Natural killer cell (primary cell): ENCODE results near the gene FAM217B. TPM values are rescaled to one million over a fixed set of nuclear protein-coding genes. Genes with fewer than 3 reads are reported as not detected.
A peak's percentile ranks its signal among the peaks of the same experiment; 100 is the strongest.

Experiments
- ATAC-seq, 3 donors: fragments of 150-1000 bp in 2 of 3; fragments of 200-7000 bp in 1 of 3; cut with Tn5 transposase; 1 replicate in 1 of 3; 2 replicates in 2 of 3; pipeline ENCODE4 v1.10.0; 2021; ENCODE audit warnings: mild to moderate bottlenecking in 2 of 3, moderate library complexity in 2 of 3
- DNase-seq, 2 donors: peaks; one replicate each; pipeline versions ENCODE4 v3.0.0 to v3.0.0-alpha.2; 2013 to 2021; ENCODE audit warnings: mixed read lengths in 1 of 2
- H3K27ac ChIP-seq: one replicate; pipeline ENCODE4 v1.5.1; 2013; ENCODE audit warnings: mild to moderate bottlenecking, low read length
- H3K27me3 ChIP-seq: one replicate; pipeline ENCODE4 v1.6.1; 2013; ENCODE audit warnings: low read length; ENCODE audit not compliant: control insufficient read depth, insufficient read depth
- H3K36me3 ChIP-seq: one replicate; pipeline ENCODE4 v1.6.1; 2013; ENCODE audit warnings: low read length; ENCODE audit not compliant: control insufficient read depth, insufficient read depth
- H3K4me1 ChIP-seq: one replicate; pipeline ENCODE4 v1.6.1; 2013; ENCODE audit warnings: low read length; ENCODE audit not compliant: control insufficient read depth, insufficient read depth
- H3K4me3 ChIP-seq: one replicate; pipeline ENCODE4 v1.5.1; 2013; ENCODE audit warnings: low read length
- H3K9me3 ChIP-seq: one replicate; pipeline ENCODE4 v1.6.1; 2013; ENCODE audit warnings: low read length; ENCODE audit not compliant: control insufficient read depth, insufficient read depth
- H3K27ac Mint-ChIP-seq, 2 donors: one replicate each; pipeline ENCODE4 v1.8.0; 2022; ENCODE audit warnings: mild to moderate bottlenecking in 2 of 2, mixed read lengths in 2 of 2, moderate library complexity in 1 of 2
- H3K27me3 Mint-ChIP-seq, 2 donors: one replicate each; pipeline ENCODE4 v1.8.0; 2022; ENCODE audit warnings: low read depth in 2 of 2, mixed read lengths in 2 of 2
- H3K36me3 Mint-ChIP-seq: one replicate; pipeline ENCODE4 v1.8.0; 2022; ENCODE audit warnings: mixed read lengths
- H3K4me1 Mint-ChIP-seq, 2 donors: one replicate each; pipeline ENCODE4 v1.8.0; 2022; ENCODE audit warnings: mixed read lengths in 2 of 2
- H3K4me3 Mint-ChIP-seq: one replicate; pipeline ENCODE4 v1.8.0; 2022; ENCODE audit warnings: mild to moderate bottlenecking, moderate library complexity, mixed read lengths
- H3K9me3 Mint-ChIP-seq, 2 donors: one replicate each; pipeline ENCODE4 v1.8.0; 2022; ENCODE audit warnings: mixed read lengths in 2 of 2
- WGBS: methylation state at CpG from one replicate; pipeline ENCODE4 v1.1.7; 2013; ENCODE audit warnings: missing lambda C conversion rate; ENCODE audit not compliant: insufficient coverage; 5-methylcytosine and 5-hydroxymethylcytosine counted together
- intact Hi-C: fragments of 100-400 bp; cut with micrococcal nuclease; formaldehyde crosslinking; loops from one replicate; pipeline ENCODE4 v1.14.2; 2022
- total RNA-seq, 4 donors: library from RNA; stranded (reverse); fragments of 120-200 nt in 1 of 4; gene quantifications; one replicate each; pipeline versions ENCODE4 v1.2.3 to v1.2.4, GENCODE V29; 2013 to 2022
- TF ChIP-seq, protein P1 (sequence below): fragments of 200-600 bp; IDR thresholded peaks from one replicate; pipeline ENCODE4 v1.8.0; 2022; ENCODE audit warnings: antibody characterized with exemption

FAM217B gene
- total RNA-seq, 3 donors from 2014 or later (not counting 1 experiment from before 2014, with no cell fraction given) = 17.1 to 31.1 (median 27.7) TPM

DNA sequence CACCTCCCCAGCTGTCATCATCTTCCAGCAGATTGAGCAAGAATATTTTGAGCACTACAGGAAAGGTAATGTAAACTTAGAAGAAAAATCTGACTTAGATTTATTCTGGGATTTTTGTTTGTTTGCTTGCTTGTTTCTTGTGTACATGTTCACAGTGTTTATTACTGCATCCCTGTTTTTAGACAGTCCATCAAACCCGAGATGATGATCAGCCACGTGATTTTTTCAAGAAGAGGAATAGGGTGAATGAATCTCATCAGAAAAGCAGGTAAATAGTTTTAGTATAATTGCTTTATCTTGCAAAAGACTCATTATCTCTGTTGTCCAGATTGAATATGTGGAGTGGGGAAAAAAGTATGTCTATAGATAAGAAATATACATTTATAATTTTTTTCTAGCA is 2.1 kb downstream of the FAM217B start:
- no peak overlapping the region for H3K27ac Mint-ChIP-seq
- no peak for DNase-seq
- no peaks in the 10 kb centered on the region for H3K9me3 ChIP-seq
- no peaks in the 10 kb centered on the region for H3K27me3 ChIP-seq
- H3K36me3 ChIP-seq = peaks cover 37% of the 10 kb centered on the region
- no peaks in the 10 kb centered on the region for H3K36me3 Mint-ChIP-seq
- 90% methylated on average over 2 of the region's 2 CpGs for WGBS
- no peaks in the 10 kb centered on the region for H3K27me3 Mint-ChIP-seq
- intact Hi-C loops = loop anchor here (5.0 to 10.0 kb wide), 2 partner anchors 115 to 1953 kb away; no protein-coding TSS in a partner anchor
- peaks cover 18% of the 10 kb centered on the region for H3K4me1 ChIP-seq
- H3K27ac ChIP-seq = no peak overlapping the region
- ATAC-seq = no peak
- TF ChIP-seq, protein P1, sequence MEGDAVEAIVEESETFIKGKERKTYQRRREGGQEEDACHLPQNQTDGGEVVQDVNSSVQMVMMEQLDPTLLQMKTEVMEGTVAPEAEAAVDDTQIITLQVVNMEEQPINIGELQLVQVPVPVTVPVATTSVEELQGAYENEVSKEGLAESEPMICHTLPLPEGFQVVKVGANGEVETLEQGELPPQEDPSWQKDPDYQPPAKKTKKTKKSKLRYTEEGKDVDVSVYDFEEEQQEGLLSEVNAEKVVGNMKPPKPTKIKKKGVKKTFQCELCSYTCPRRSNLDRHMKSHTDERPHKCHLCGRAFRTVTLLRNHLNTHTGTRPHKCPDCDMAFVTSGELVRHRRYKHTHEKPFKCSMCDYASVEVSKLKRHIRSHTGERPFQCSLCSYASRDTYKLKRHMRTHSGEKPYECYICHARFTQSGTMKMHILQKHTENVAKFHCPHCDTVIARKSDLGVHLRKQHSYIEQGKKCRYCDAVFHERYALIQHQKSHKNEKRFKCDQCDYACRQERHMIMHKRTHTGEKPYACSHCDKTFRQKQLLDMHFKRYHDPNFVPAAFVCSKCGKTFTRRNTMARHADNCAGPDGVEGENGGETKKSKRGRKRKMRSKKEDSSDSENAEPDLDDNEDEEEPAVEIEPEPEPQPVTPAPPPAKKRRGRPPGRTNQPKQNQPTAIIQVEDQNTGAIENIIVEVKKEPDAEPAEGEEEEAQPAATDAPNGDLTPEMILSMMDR = no peak
- no peaks in the 10 kb centered on the region for H3K9me3 Mint-ChIP-seq
- H3K4me3 ChIP-seq = no peak overlapping the region
- H3K4me3 Mint-ChIP-seq = peak overlapping the region; percentile 17
- H3K4me1 Mint-ChIP-seq = peaks cover 24 to 39% of the 10 kb centered on the region in 2 donors

DNA sequence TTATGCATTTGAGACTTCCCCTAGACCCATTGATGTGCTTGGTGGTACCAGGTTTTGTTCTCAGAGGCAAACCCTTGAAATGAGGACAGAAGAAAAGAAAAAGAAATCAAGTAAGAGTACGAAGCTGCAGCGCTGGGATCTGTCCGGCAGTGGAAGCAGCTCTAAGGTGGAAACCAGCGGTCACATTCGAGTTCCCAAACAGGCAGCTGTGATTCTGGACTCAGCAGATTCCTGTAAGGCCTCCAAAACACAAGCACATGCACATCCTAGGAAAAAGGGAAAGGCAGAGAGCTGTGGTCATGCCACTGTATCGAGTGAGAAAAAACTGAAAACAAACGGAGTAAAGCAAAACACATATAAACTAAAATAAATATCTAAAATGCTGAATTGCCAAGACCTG is 4.5 kb downstream of the FAM217B start:
- Mint-ChIP-seq H3K36me3 (no peaks in the 10 kb centered on the region), H3K4me3 (no peak overlapping the region), H3K27me3 (no peaks in the 10 kb centered on the region), H3K4me1 (peaks cover 25 to 38% of the 10 kb centered on the region in 2 donors), H3K27ac (no peak overlapping the region), H3K9me3 (no peaks in the 10 kb centered on the region)
- ATAC-seq = no peak
- Histone ChIP-seq H3K36me3 (peaks cover 37% of the 10 kb centered on the region), H3K27ac (no peak overlapping the region), H3K9me3 (no peaks in the 10 kb centered on the region), H3K27me3 (no peaks in the 10 kb centered on the region), H3K4me3 (no peak overlapping the region), H3K4me1 (peaks cover 9% of the 10 kb centered on the region)
- intact Hi-C loops = loop anchor here (5.0 to 10.0 kb wide), 3 partner anchors 113 to 1950 kb away; no protein-coding TSS in a partner anchor
- TF ChIP-seq, protein P1 = no peak
- DNase-seq = no peak
- 94% methylated on average over 6 of the region's 7 CpGs for WGBS

DNA sequence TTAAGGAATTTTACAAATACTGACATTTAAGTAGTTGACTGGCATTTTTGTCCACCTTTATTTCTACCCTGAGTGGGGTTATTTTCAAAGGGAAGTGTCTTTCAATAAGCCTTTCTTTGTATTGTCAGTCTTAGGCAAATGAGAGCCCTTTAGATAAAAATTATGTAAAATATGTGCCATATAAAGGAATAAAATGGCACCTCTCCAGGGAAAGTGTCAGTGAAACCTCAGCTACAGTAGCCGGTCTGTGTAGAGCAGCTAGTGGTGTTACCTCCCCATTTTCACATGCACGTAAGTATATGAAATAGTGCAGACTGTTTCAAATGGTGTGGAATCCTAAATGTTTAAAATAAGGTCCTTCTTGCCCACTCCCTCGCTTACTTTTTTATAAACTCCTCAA is 5.0 kb downstream of the FAM217B start:
- Histone ChIP-seq H3K27ac (no peak overlapping the region), H3K36me3 (peaks cover 37% of the 10 kb centered on the region), H3K9me3 (no peaks in the 10 kb centered on the region), H3K4me1 (peaks cover 9% of the 10 kb centered on the region), H3K4me3 (no peak overlapping the region), H3K27me3 (no peaks in the 10 kb centered on the region)
- ATAC-seq (no peak), DNase-seq (no peak)
- H3K27me3 Mint-ChIP-seq = no peaks in the 10 kb centered on the region
- no peak overlapping the region for H3K4me3 Mint-ChIP-seq
- H3K27ac Mint-ChIP-seq = no peak overlapping the region
- H3K36me3 Mint-ChIP-seq = no peaks in the 10 kb centered on the region
- intact Hi-C loops = loop anchor here (5.0 to 10.0 kb wide), 2 partner anchors 1282 to 1950 kb away; no protein-coding TSS in a partner anchor
- H3K9me3 Mint-ChIP-seq = no peaks in the 10 kb centered on the region
- TF ChIP-seq, protein P1 = no peak
- peaks cover 25 to 38% of the 10 kb centered on the region in 2 donors for H3K4me1 Mint-ChIP-seq
- WGBS = 100% methylated on average over 1 of the region's 3 CpGs

DNA sequence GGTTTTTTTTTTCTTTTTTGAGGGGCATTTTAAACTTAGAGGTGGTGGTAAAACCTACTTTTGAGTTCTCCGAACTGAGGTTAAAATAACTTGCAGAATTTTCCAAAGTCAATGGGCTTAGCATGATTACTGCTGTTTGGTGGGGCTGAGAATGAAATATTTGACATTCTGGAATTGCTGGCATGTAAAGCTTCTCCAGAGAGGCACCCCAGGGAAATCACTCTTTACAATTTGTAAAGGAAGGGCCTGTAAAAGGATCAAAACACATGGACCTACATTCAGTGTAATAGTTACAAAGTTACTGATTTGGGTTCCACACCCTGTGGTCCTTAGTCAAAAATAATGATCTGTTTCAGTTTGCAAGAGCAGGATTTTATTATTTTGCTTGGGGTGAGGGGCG is 5.5 kb downstream of the FAM217B start:
- Mint-ChIP-seq H3K27me3 (no peaks in the 10 kb centered on the region), H3K4me3 (no peak overlapping the region), H3K27ac (no peak overlapping the region), H3K4me1 (peaks cover 21 to 33% of the 10 kb centered on the region in 2 donors), H3K36me3 (no peaks in the 10 kb centered on the region), H3K9me3 (no peaks in the 10 kb centered on the region)
- 96% methylated on average over 2 of the region's 2 CpGs for WGBS
- Histone ChIP-seq H3K4me1 (peaks cover 7% of the 10 kb centered on the region), H3K9me3 (no peaks in the 10 kb centered on the region), H3K27me3 (no peaks in the 10 kb centered on the region), H3K4me3 (no peak overlapping the region), H3K36me3 (peaks cover 37% of the 10 kb centered on the region), H3K27ac (no peak overlapping the region)
- TF ChIP-seq, protein P1 = no peak
- DNase-seq (no peak), ATAC-seq (no peak)
- intact Hi-C loops = loop anchor here (5.0 to 10.0 kb wide), 2 partner anchors 1282 to 1949 kb away; no protein-coding TSS in a partner anchor
